Measurements from ENCODE around the gene FAR2. TPM values are rescaled to one million over a fixed set of nuclear protein-coding genes. Genes with fewer than 3 reads are reported as not detected.

Gene FAR2
- total RNA-seq, 1 experiment from 2014 or later: 10.7 TPM

DNA sequence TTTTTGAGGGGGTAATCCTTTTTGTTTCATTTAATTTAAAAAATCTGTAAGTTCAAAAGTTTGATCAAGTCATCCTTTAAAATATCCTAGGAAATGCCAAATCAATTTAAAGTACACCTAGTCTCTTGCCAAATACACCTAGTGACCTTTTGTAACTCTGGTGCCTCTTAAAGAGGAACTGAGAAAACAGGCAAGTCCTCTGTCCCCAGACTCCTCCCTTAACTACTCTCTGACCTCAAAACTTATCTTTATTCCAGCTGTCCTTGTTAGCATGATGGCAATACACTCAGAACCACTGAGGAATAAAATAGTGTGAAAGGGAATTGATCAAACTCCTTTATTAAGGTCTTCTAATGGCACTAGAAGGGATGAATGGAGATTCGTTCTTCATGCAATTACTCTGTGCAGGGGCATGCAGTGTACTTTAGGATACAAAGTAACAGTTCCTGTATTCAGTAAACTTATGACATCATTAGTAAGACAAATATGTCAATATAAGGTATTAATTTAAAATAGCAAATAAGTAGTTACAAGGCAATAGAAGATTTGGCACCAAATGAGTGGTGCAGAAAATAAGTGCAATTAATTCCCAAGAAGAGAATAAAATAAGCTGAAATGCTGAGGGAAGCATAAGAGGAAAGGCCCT is 3.3 kb downstream of the FAR2 start:
- Histone ChIP-seq H3K36me3 (ENCODE audit: insufficient read depth, low read length, poor library complexity, severe bottlenecking) (no peaks in the 10 kb centered on the region), H3K9me3 (ENCODE audit: low read depth, low read length, poor library complexity, severe bottlenecking) (no peaks in the 10 kb centered on the region), H3K4me3 (ENCODE audit: low read depth, low read length, poor library complexity, severe bottlenecking) (no peak overlapping the region), H3K27me3 (replicated peaks; ENCODE audit: insufficient read depth, low read depth, low read length, poor library complexity) (no peaks in the 10 kb centered on the region), H3K4me1 (ENCODE audit: insufficient read depth, low read length, poor library complexity, severe bottlenecking) (peaks cover 37% of the 10 kb centered on the region), H3K27ac (ENCODE audit: low read depth, low read length, poor library complexity, severe bottlenecking) (no peak overlapping the region)
- BruUV-seq (replicated peaks): no TSS peak
- ChIA-PET CTCF (no interaction called here), POLR2A (ENCODE audit: low non-redundant PET) (no interaction called here)
- DNase-seq (ENCODE audit: low spot score): no peak
- TF ChIP-seq EZH2 (IDR thresholded peaks at IDR 0.05; ENCODE audit: borderline replicate concordance, low read depth, low read length, poor library complexity, severe bottlenecking): no peak
- TF ChIP-seq, protein P1, sequence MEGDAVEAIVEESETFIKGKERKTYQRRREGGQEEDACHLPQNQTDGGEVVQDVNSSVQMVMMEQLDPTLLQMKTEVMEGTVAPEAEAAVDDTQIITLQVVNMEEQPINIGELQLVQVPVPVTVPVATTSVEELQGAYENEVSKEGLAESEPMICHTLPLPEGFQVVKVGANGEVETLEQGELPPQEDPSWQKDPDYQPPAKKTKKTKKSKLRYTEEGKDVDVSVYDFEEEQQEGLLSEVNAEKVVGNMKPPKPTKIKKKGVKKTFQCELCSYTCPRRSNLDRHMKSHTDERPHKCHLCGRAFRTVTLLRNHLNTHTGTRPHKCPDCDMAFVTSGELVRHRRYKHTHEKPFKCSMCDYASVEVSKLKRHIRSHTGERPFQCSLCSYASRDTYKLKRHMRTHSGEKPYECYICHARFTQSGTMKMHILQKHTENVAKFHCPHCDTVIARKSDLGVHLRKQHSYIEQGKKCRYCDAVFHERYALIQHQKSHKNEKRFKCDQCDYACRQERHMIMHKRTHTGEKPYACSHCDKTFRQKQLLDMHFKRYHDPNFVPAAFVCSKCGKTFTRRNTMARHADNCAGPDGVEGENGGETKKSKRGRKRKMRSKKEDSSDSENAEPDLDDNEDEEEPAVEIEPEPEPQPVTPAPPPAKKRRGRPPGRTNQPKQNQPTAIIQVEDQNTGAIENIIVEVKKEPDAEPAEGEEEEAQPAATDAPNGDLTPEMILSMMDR (conservative IDR thresholded peaks at IDR 0.05; ENCODE audit: low read depth, low read length): no peak
- intact Hi-C loops (cut with micrococcal nuclease; ENCODE audit: unreplicated experiment): no loop called here

DNA sequence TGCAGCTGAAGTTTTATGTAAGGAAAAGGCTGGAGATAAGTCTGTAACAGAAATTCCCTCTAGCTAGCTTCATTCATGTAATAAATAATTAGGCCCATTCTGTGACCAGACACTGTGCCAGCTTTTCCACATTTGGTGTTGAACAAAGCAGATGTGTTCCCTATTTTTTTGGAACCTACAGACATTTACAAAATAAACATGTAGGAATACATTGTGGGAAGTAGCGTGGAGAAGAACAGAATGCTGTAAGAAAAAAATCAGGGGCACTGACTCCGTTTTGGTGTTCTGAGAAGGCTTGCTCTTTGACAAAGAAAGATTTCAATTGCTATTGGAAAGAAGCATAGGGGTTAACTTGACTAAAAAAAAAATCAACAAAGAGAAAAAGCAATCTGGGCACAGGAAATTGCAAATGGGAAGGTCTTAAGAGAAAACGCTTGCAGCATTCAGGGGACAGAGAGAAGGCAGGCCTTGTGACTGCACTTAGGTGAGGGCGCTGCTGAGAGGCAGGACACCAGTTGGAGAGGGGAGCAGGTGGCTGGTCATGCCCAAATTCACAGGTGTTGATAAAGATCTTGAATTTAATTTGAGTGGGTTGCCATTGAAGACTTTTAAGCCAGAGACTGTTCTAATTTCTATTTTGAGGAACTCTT is 4.0 kb downstream of the FAR2 start:
- DNase-seq (ENCODE audit: low spot score): no peak
- no TSS peak for BruUV-seq (replicated peaks)
- POLR2A ChIA-PET (ENCODE audit: low non-redundant PET): no interaction called here
- CTCF ChIA-PET: no interaction called here
- H3K27me3 ChIP-seq (replicated peaks; ENCODE audit: insufficient read depth, low read depth, low read length, poor library complexity): no peaks in the 10 kb centered on the region
- H3K4me1 ChIP-seq (ENCODE audit: insufficient read depth, low read length, poor library complexity, severe bottlenecking): peaks cover 30% of the 10 kb centered on the region
- H3K9me3 ChIP-seq (ENCODE audit: low read depth, low read length, poor library complexity, severe bottlenecking): no peaks in the 10 kb centered on the region
- no peak for TF ChIP-seq EZH2 (IDR thresholded peaks at IDR 0.05; ENCODE audit: borderline replicate concordance, low read depth, low read length, poor library complexity, severe bottlenecking)
- TF ChIP-seq, protein P1 (conservative IDR thresholded peaks at IDR 0.05; ENCODE audit: low read depth, low read length): no peak
- intact Hi-C loops (cut with micrococcal nuclease; ENCODE audit: unreplicated experiment): no loop called here
- H3K27ac ChIP-seq (ENCODE audit: low read depth, low read length, poor library complexity, severe bottlenecking): no peak overlapping the region
- no peak overlapping the region for H3K4me3 ChIP-seq (ENCODE audit: low read depth, low read length, poor library complexity, severe bottlenecking)
- no peaks in the 10 kb centered on the region for H3K36me3 ChIP-seq (ENCODE audit: insufficient read depth, low read length, poor library complexity, severe bottlenecking)

DNA sequence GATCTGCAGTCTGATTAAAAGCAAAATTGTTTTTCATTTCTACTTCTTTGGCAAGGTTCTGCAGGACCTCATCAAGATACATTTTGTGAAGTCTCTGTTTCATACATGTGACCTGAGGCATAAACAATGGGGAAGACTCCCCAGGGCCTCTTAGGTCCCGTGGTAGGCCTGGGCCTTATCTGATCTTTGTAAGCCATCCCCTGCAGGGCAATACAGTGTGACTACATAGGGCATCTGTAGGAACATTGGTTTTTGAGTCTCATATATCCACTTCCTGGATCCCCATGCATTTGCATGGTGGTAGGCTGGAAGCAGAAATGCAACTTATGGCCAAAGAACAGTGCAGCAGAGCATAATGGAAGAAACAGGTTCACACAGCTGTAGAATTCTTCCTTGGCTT is 6.0 kb downstream of the FAR2 start:
- DNase-seq (ENCODE audit: low spot score): peak; percentile 69
- POLR2A ChIA-PET (ENCODE audit: low non-redundant PET): no interaction called here
- intact Hi-C loops (cut with micrococcal nuclease; ENCODE audit: unreplicated experiment): no loop called here
- Histone ChIP-seq H3K27ac (ENCODE audit: low read depth, low read length, poor library complexity, severe bottlenecking) (no peak overlapping the region), H3K27me3 (replicated peaks; ENCODE audit: insufficient read depth, low read depth, low read length, poor library complexity) (no peaks in the 10 kb centered on the region), H3K4me1 (ENCODE audit: insufficient read depth, low read length, poor library complexity, severe bottlenecking) (peaks cover 29% of the 10 kb centered on the region), H3K36me3 (ENCODE audit: insufficient read depth, low read length, poor library complexity, severe bottlenecking) (no peaks in the 10 kb centered on the region), H3K9me3 (ENCODE audit: low read depth, low read length, poor library complexity, severe bottlenecking) (no peaks in the 10 kb centered on the region), H3K4me3 (ENCODE audit: low read depth, low read length, poor library complexity, severe bottlenecking) (no peak overlapping the region)
- no TSS peak for BruUV-seq (replicated peaks)
- CTCF ChIA-PET: no interaction called here
- no peak for TF ChIP-seq EZH2 (IDR thresholded peaks at IDR 0.05; ENCODE audit: borderline replicate concordance, low read depth, low read length, poor library complexity, severe bottlenecking)
- TF ChIP-seq, protein P1 (conservative IDR thresholded peaks at IDR 0.05; ENCODE audit: low read depth, low read length): no peak
